ENCODE measurements around the gene ACVR2B.

DNA sequence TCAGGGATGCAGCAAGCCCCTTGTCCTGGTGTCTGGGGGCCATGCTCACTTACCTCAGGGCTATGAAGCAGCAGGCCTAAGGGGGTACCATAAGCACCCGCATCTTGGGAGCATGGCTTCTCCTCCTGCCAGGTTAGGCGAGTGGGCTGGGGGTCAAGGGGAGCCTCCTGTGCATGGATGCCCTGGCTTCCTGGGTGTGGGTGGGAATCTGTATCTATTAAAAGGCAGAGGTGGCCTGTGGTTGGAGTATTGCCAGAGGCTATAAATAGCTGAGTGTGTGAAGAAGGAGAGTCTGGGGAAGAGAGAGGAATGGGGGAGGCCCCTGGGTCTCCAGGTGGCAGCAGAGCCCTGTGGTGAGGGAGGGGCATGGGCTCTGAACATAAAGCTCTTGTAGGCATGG lies 19.5 kb downstream of the ACVR2B start:
- TF ChIP-seq POU2F2 (IDR thresholded peaks at IDR 0.05; ENCODE audit: low read depth, low read length) (no peak), POLR2AphosphoS5 (IDR thresholded peaks at IDR 0.05; ENCODE audit: low read depth, low read length) (no peak), POLR2A (IDR thresholded peaks at IDR 0.05; ENCODE audit: low read depth, low read length) (no peak), SPI1 (IDR thresholded peaks at IDR 0.05; ENCODE audit: low read depth, low read length) (no peak)
